SK-N-MC (cell line): ENCODE measurements around the gene HOXA6.

Experiments used
- DNase-seq: peaks from one replicate; pipeline ENCODE4 v3.0.0-alpha.2; 2011; ENCODE audit warnings: low read depth, low spot score
- H3K27ac ChIP-seq: fragments of 200-600 bp; sonication (generic); 2 replicates; pipeline ENCODE4 v1.5.1; 2016; ENCODE audit warnings: mixed run types
- H3K36me3 ChIP-seq: fragments of 200-600 bp; sonication (generic); 2 replicates; pipeline ENCODE4 v1.6.1; 2017; ENCODE audit warnings: antibody characterized with exemption, low read length, mixed read lengths; ENCODE audit not compliant: insufficient read depth
- H3K4me3 ChIP-seq: fragments of 200-600 bp; sonication (generic); 2 replicates; pipeline ENCODE4 v1.5.1; 2016
- H3K9ac ChIP-seq: fragments of 200-600 bp; sonication (generic); 2 replicates; pipeline ENCODE4 v1.8.0; 2017; ENCODE audit warnings: mixed run types, mixed read lengths; ENCODE audit not compliant: insufficient read length
- H3K9me3 ChIP-seq: fragments of 200-600 bp; sonication (generic); 2 replicates; pipeline ENCODE4 v1.6.1; 2017; ENCODE audit warnings: low read depth, mild to moderate bottlenecking, antibody characterized with exemption, low read length, moderate library complexity, mixed read lengths
- EZH2 ChIP-seq: fragments of 200-600 bp; sonication (generic); IDR thresholded peaks from one replicate; pipeline ENCODE4 v1.6.1; 2017; ENCODE audit warnings: antibody characterized with exemption
- FOXP2 ChIP-seq: optimal IDR thresholded peaks from 2 replicates; pipeline ENCODE3; 2011; ENCODE audit warnings: mild to moderate bottlenecking, moderate library complexity; ENCODE audit not compliant: insufficient read depth; ENCODE audit errors: extremely low read length, control extremely low read depth
- POLR2AphosphoS5 ChIP-seq: IDR thresholded peaks from 2 replicates; pipeline ENCODE4 v1.6.1; 2012; ENCODE audit warnings: mild to moderate bottlenecking, low read depth, low read length, borderline replicate concordance

HOXA6 gene

GRCh38 chr7:27101957-27102580 is 45.5 kb downstream of the HOXA6 start:
- H3K9me3 ChIP-seq, result no peaks in the 10 kb centered on the region
- peak overlapping the region; percentile 67; the same call in 1 of the 2 replicates for H3K4me3 ChIP-seq
- no peak for TF ChIP-seq POLR2AphosphoS5
- TF ChIP-seq EZH2, result no peak
- no peak for TF ChIP-seq FOXP2
- no peaks in the 10 kb centered on the region for H3K36me3 ChIP-seq
- DNase-seq, result no peak
- H3K27ac ChIP-seq, result no peak overlapping the region
- no peak overlapping the region for H3K9ac ChIP-seq

GRCh38 chr7:27101171-27101956 is 46.2 kb downstream of the HOXA6 start:
- Histone ChIP-seq H3K9ac (no peak overlapping the region), H3K27ac (no peak overlapping the region), H3K36me3 (no peaks in the 10 kb centered on the region), H3K4me3 (peak overlapping the region; percentile 67), H3K9me3 (no peaks in the 10 kb centered on the region)
- TF ChIP-seq EZH2 (peak; percentile 94), FOXP2 (no peak)
- DNase-seq, result no peak

GRCh38 chr7:27100694-27101170 is 46.8 kb downstream of the HOXA6 start:
- Histone ChIP-seq H3K9ac (no peak overlapping the region), H3K9me3 (no peaks in the 10 kb centered on the region), H3K27ac (no peak overlapping the region), H3K4me3 (peak overlapping the region; percentile 67), H3K36me3 (no peaks in the 10 kb centered on the region)
- TF ChIP-seq FOXP2 (no peak), POLR2AphosphoS5 (no peak), EZH2 (no peak)
- no peak for DNase-seq

GRCh38 chr7:27099453-27100370 is 47.9 kb downstream of the HOXA6 start:
- no peak for TF ChIP-seq FOXP2
- H3K36me3 ChIP-seq, result no peaks in the 10 kb centered on the region
- H3K4me3 ChIP-seq, result no peak overlapping the region
- no peak overlapping the region for H3K27ac ChIP-seq
- no peaks in the 10 kb centered on the region for H3K9me3 ChIP-seq
- H3K9ac ChIP-seq, result no peak overlapping the region
- DNase-seq, result no peak

- DNase-seq, result no peak
- TF ChIP-seq EZH2 (peak; percentile 99), FOXP2 (no peak), POLR2AphosphoS5 (no peak)
- H3K9me3 ChIP-seq, result no peaks in the 10 kb centered on the region
- H3K27ac ChIP-seq, result no peak overlapping the region
- H3K4me3 ChIP-seq, result peak overlapping the region; percentile 34; the same call in 1 of the 2 replicates
- H3K36me3 ChIP-seq, result no peaks in the 10 kb centered on the region
- H3K9ac ChIP-seq, result no peak overlapping the region
These were observed 48.8 kb downstream of the HOXA6 start for GRCh38 chr7:27098578-27099451.

- Histone ChIP-seq H3K9ac (no peak overlapping the region), H3K9me3 (no peaks in the 10 kb centered on the region), H3K4me3 (peak overlapping the region; percentile 34; the same call in 1 of the 2 replicates), H3K27ac (no peak overlapping the region), H3K36me3 (no peaks in the 10 kb centered on the region)
- TF ChIP-seq FOXP2, result no peak
- no peak for TF ChIP-seq EZH2
- DNase-seq, result no peak
These were observed 49.6 kb downstream of the HOXA6 start for GRCh38 chr7:27097686-27098577.
